Measurements from ENCODE around the gene ASXL3.

The ASXL3 gene

DNA sequence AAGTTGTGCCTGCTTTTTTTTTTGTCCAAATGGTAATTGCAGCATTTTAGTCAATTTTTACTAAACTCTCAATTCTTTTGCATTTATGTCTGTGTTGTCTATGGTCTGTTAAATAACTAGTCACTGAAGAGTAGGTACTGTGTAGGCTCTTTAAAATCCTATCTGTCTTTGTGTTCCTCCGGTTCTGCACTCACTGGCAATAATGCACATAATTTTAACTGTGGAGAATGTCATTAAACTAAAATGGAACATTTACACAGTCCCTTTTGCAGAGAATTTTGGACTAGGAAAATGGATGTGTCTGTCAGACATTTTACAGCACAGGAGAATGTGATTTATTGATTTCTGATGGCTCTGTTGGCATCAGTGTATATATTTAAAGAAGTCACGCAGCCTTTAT, 116.6 kb downstream of the ASXL3 start:
- no peak for TF ChIP-seq CTCF (IDR thresholded peaks at IDR 0.05)
- no peaks in the 10 kb centered on the region for H3K4me1 ChIP-seq
- intact Hi-C loops (cut with DNase I; ENCODE audit: low total_unique reads), result no loop called here
- H3K4me3 ChIP-seq, result no peak overlapping the region
- no peak overlapping the region for H3K27ac ChIP-seq
- H3K9me3 ChIP-seq, result no peaks in the 10 kb centered on the region
- no peaks in the 10 kb centered on the region for H3K27me3 ChIP-seq
- no peak for DNase-seq
- H3K36me3 ChIP-seq, result peaks cover 0 to 4% (median 3%) of the 10 kb centered on the region in 3 donors

GRCh38 chr18:33696332-33697162, 118.5 kb downstream of the ASXL3 start:
- Histone ChIP-seq H3K27ac (no peak overlapping the region), H3K4me1 (no peaks in the 10 kb centered on the region), H3K9me3 (no peaks in the 10 kb centered on the region), H3K4me3 (no peak overlapping the region), H3K27me3 (no peaks in the 10 kb centered on the region), H3K36me3 (peaks cover 0 to 4% (median 0%) of the 10 kb centered on the region in 3 donors)
- no peak for DNase-seq
- intact Hi-C loops (cut with DNase I; ENCODE audit: low total_unique reads), result no loop called here
- TF ChIP-seq CTCF (IDR thresholded peaks at IDR 0.05), result no peak

GRCh38 chr18:33697498-33697897, 119.5 kb downstream of the ASXL3 start:
- no peak overlapping the region for H3K27ac ChIP-seq
- intact Hi-C loops (cut with DNase I; ENCODE audit: low total_unique reads), result no loop called here
- H3K4me3 ChIP-seq, result no peak overlapping the region
- H3K27me3 ChIP-seq, result no peaks in the 10 kb centered on the region
- TF ChIP-seq CTCF (IDR thresholded peaks at IDR 0.05), result no peak
- no peaks in the 10 kb centered on the region for H3K4me1 ChIP-seq
- H3K36me3 ChIP-seq, result peaks cover 0 to 4% (median 0%) of the 10 kb centered on the region in 3 donors
- no peaks in the 10 kb centered on the region for H3K9me3 ChIP-seq
- no peak for DNase-seq

- Histone ChIP-seq H3K9me3 (no peaks in the 10 kb centered on the region), H3K36me3 (peaks cover 0 to 4% (median 0%) of the 10 kb centered on the region in 3 donors), H3K27ac (no peak overlapping the region), H3K27me3 (no peaks in the 10 kb centered on the region), H3K4me1 (peaks cover 0 to 8% (median 0%) of the 10 kb centered on the region in 4 donors), H3K4me3 (no peak overlapping the region)
- intact Hi-C loops (cut with DNase I; ENCODE audit: low total_unique reads), result no loop called here
- no peak for DNase-seq
- TF ChIP-seq CTCF (IDR thresholded peaks at IDR 0.05), result no peak
Measured at GRCh38 chr18:33699372-33699771, 121.4 kb downstream of the ASXL3 start.

DNA sequence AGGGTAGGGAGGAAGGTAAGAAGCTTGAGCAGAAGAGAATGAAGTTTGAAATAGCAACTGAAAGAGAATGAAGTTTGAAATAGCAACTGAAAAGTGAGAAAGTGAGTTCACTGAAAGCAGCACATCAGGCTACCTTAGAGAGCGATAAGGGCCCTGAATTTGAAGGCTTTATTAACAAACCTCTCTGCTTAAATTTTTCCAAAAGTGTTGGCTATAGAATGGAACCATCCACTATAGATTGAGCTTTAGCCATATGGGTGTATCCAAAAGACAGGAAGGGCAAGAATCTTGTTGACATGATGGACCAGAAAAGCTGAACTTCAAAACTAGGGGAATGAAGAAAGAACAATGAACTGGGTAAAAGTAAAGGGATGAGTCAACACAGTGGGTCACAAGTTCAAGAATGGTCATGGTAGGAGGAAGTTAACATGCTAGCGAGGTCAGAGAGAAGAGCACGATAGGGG, 122.5 kb downstream of the ASXL3 start:
- Histone ChIP-seq H3K27ac (no peak overlapping the region), H3K4me3 (no peak overlapping the region), H3K36me3 (peaks cover 0 to 4% (median 0%) of the 10 kb centered on the region in 3 donors), H3K9me3 (no peaks in the 10 kb centered on the region), H3K4me1 (peaks cover 0 to 8% (median 0%) of the 10 kb centered on the region in 4 donors), H3K27me3 (no peaks in the 10 kb centered on the region)
- DNase-seq, result no peak
- intact Hi-C loops (cut with DNase I; ENCODE audit: low total_unique reads), result no loop called here
- no peak for TF ChIP-seq CTCF (IDR thresholded peaks at IDR 0.05)
